ENCODE results near the gene ADRA2B. TPM values are rescaled to one million over a fixed set of nuclear protein-coding genes. Genes with fewer than 3 reads are reported as not detected.
"Not testable (repeated sequence)": the region's sequence is repeated elsewhere in the genome, so short reads cannot be mapped to it uniquely, and the experiment has no call there.

The ADRA2B gene
- total RNA-seq, 2 experiments from 2014 or later = 0.05 TPM; not detected in 1

GRCh38 chr2:96141624-96141967 lies 25.2 kb upstream of the ADRA2B start:
- H3K27ac Mint-ChIP-seq, H3K9me3 Mint-ChIP-seq, H3K4me3 Mint-ChIP-seq, DNase-seq, H3K27me3 Mint-ChIP-seq: not testable (repeated sequence)
- Mint-ChIP-seq H3K36me3 (ENCODE audit: low read depth) (peaks cover 13% of the 10 kb centered on the region), H3K4me1 (peaks cover 43% of the 10 kb centered on the region)
- ChIA-PET CTCF (interaction anchor here (0.7 to 13.4 kb wide), 5 partner anchors 34 to 179 kb away, joined by 3 to 323 read pairs (median 4); partner anchors contain the start of gene STARD7), POLR2A (interaction anchor here (3.2 to 7.5 kb wide), 4 partner anchors 17 to 67 kb away, joined by 27 to 91 read pairs (median 62); partner anchors contain the start of gene STARD7)

GRCh38 chr2:96140941-96141623 lies 24.7 kb upstream of the ADRA2B start:
- peaks cover 38% of the 10 kb centered on the region for H3K4me1 Mint-ChIP-seq
- no peak for DNase-seq
- H3K36me3 Mint-ChIP-seq (ENCODE audit: low read depth) = peaks cover 13% of the 10 kb centered on the region
- CTCF ChIA-PET = interaction anchor here (0.7 to 13.4 kb wide), 6 partner anchors 34 to 180 kb away, joined by 3 to 323 read pairs (median 4); partner anchors contain the start of gene STARD7
- H3K4me3 Mint-ChIP-seq = no peak overlapping the region
- H3K9me3 Mint-ChIP-seq = no peaks in the 10 kb centered on the region
- POLR2A ChIA-PET = interaction anchor here (0.6 to 6.1 kb wide), 3 partner anchors 33 to 225 kb away, joined by 3 to 35 read pairs (median 27); partner anchors contain the start of gene STARD7
- H3K27ac Mint-ChIP-seq = no peak overlapping the region
- H3K27me3 Mint-ChIP-seq = no peaks in the 10 kb centered on the region

GRCh38 chr2:96139181-96139758 lies 22.9 kb upstream of the ADRA2B start:
- no peak overlapping the region for H3K27ac Mint-ChIP-seq
- H3K4me1 Mint-ChIP-seq = peaks cover 27% of the 10 kb centered on the region
- no peak for DNase-seq
- no peaks in the 10 kb centered on the region for H3K27me3 Mint-ChIP-seq
- peaks cover 12% of the 10 kb centered on the region for H3K36me3 Mint-ChIP-seq (ENCODE audit: low read depth)
- CTCF ChIA-PET = interaction anchor here (0.6 to 13.4 kb wide), 22 partner anchors 9 to 377 kb away, joined by 3 to 323 read pairs (median 5); partner anchors contain the start of gene STARD7
- no peaks in the 10 kb centered on the region for H3K9me3 Mint-ChIP-seq
- no peak overlapping the region for H3K4me3 Mint-ChIP-seq
- POLR2A ChIA-PET = interaction anchor here (1.0 to 1.9 kb wide), 5 partner anchors 9 to 69 kb away, joined by 4 to 34 read pairs (median 5); partner anchors contain the start of gene STARD7

GRCh38 chr2:96138179-96139145 lies 22.1 kb upstream of the ADRA2B start, which contains the start of gene ASTL:
Gene ASTL (minus strand): TSS chr2:96138502. CDS start chr2:96138436, 66 bp downstream.
- DNase-seq = peak; percentile 72

GRCh38 chr2:96137321-96138178 lies 21.2 kb upstream of the ADRA2B start:
- peaks cover 11% of the 10 kb centered on the region for H3K4me1 Mint-ChIP-seq
- ChIA-PET POLR2A (interaction anchor here (0.8 to 1.4 kb wide), 6 partner anchors 10 to 126 kb away, joined by 3 to 6 read pairs (median 3); partner anchors contain the start of gene STARD7), CTCF (interaction anchor here (0.9 to 13.4 kb wide), 12 partner anchors 21 to 145 kb away, joined by 3 to 323 read pairs (median 7); no protein-coding TSS in a partner anchor)
- DNase-seq = no peak
- no peaks in the 10 kb centered on the region for H3K27me3 Mint-ChIP-seq
- H3K36me3 Mint-ChIP-seq (ENCODE audit: low read depth) = no peaks in the 10 kb centered on the region
- no peak overlapping the region for H3K4me3 Mint-ChIP-seq
- H3K27ac Mint-ChIP-seq = no peak overlapping the region
- H3K9me3 Mint-ChIP-seq = no peaks in the 10 kb centered on the region

More at GRCh38 chr2:96138179-96139145, 22.1 kb upstream of the ADRA2B start, which contains the start of gene ASTL:
- Mint-ChIP-seq H3K36me3 (ENCODE audit: low read depth) (peaks cover 4% of the 10 kb centered on the region), H3K27ac (no peak within 1 kb of the TSS), H3K27me3 (no peaks in the 10 kb centered on the region), H3K9me3 (no peaks in the 10 kb centered on the region), H3K4me3 (no peak within 1 kb of the TSS), H3K4me1 (peaks cover 19% of the 10 kb centered on the region)
- ChIA-PET CTCF (interaction anchor here (0.6 to 13.4 kb wide), 22 partner anchors 8 to 378 kb away, joined by 3 to 323 read pairs (median 5); partner anchors contain the start of gene STARD7), POLR2A (interaction anchor here (0.9 to 1.9 kb wide), 7 partner anchors 10 to 125 kb away, joined by 3 to 34 read pairs (median 4); partner anchors contain the start of gene STARD7)

GRCh38 chr2:96136129-96136720 lies 19.9 kb upstream of the ADRA2B start:
- Mint-ChIP-seq H3K9me3 (no peaks in the 10 kb centered on the region), H3K27ac (no peak overlapping the region), H3K4me1 (peaks cover 13% of the 10 kb centered on the region), H3K4me3 (no peak overlapping the region), H3K36me3 (ENCODE audit: low read depth) (no peaks in the 10 kb centered on the region), H3K27me3 (no peaks in the 10 kb centered on the region)
- DNase-seq = no peak
- CTCF ChIA-PET = interaction anchor here (0.8 to 13.4 kb wide), 8 partner anchors 19 to 143 kb away, joined by 3 to 323 read pairs (median 6); no protein-coding TSS in a partner anchor
- POLR2A ChIA-PET = interaction anchor here (0.8 to 1.4 kb wide), 2 partner anchors 11 to 38 kb away, joined by 4 to 6 read pairs; no protein-coding TSS in a partner anchor

- POLR2A ChIA-PET = interaction anchor here (1.1 kb wide), 1 partner anchor 39 kb away, joined by 3 read pairs; no protein-coding TSS in a partner anchor
- Mint-ChIP-seq H3K36me3 (ENCODE audit: low read depth) (no peaks in the 10 kb centered on the region), H3K4me3 (no peak overlapping the region)
Measured at GRCh38 chr2:96135621-96136020, 19.2 kb upstream of the ADRA2B start.

GRCh38 chr2:96135171-96135570 lies 18.8 kb upstream of the ADRA2B start:
- Mint-ChIP-seq H3K4me1 (peaks cover 23% of the 10 kb centered on the region), H3K27me3 (no peaks in the 10 kb centered on the region), H3K9me3 (no peaks in the 10 kb centered on the region), H3K36me3 (ENCODE audit: low read depth) (no peaks in the 10 kb centered on the region), H3K27ac (no peak overlapping the region), H3K4me3 (no peak overlapping the region)
- CTCF ChIA-PET = interaction anchor here (2.4 kb wide), 1 partner anchor 142 kb away, joined by 7 read pairs; no protein-coding TSS in a partner anchor
- POLR2A ChIA-PET = interaction anchor here (1.1 kb wide), 1 partner anchor 39 kb away, joined by 3 read pairs; no protein-coding TSS in a partner anchor
- DNase-seq = no peak

More at GRCh38 chr2:96135621-96136020, 19.2 kb upstream of the ADRA2B start:
- H3K27ac Mint-ChIP-seq = no peak overlapping the region
- H3K4me1 Mint-ChIP-seq = peaks cover 19% of the 10 kb centered on the region
- H3K9me3 Mint-ChIP-seq = no peaks in the 10 kb centered on the region
- CTCF ChIA-PET = interaction anchor here (2.4 to 13.4 kb wide), 2 partner anchors 40 to 143 kb away, joined by 7 to 323 read pairs; no protein-coding TSS in a partner anchor
- no peak for DNase-seq
- no peaks in the 10 kb centered on the region for H3K27me3 Mint-ChIP-seq

GRCh38 chr2:96134421-96134820 lies 18.1 kb upstream of the ADRA2B start:
- no peaks in the 10 kb centered on the region for H3K27me3 Mint-ChIP-seq
- ChIA-PET CTCF (interaction anchor here (1.3 kb wide), 1 partner anchor 40 kb away, joined by 6 read pairs; no protein-coding TSS in a partner anchor), POLR2A (interaction anchor here (1.1 to 1.3 kb wide), 2 partner anchors 40 kb away, joined by 3 to 4 read pairs; no protein-coding TSS in a partner anchor)
- no peak for DNase-seq
- H3K4me3 Mint-ChIP-seq = no peak overlapping the region
- peaks cover 23% of the 10 kb centered on the region for H3K4me1 Mint-ChIP-seq
- no peaks in the 10 kb centered on the region for H3K9me3 Mint-ChIP-seq
- no peaks in the 10 kb centered on the region for H3K36me3 Mint-ChIP-seq (ENCODE audit: low read depth)
- H3K27ac Mint-ChIP-seq = no peak overlapping the region

GRCh38 chr2:96131813-96132745 lies 15.7 kb upstream of the ADRA2B start:
- DNase-seq = no peak
- peak overlapping the region; percentile 33 for H3K27ac Mint-ChIP-seq
- no peaks in the 10 kb centered on the region for H3K27me3 Mint-ChIP-seq
- ChIA-PET CTCF (interaction anchor here (0.8 to 2.8 kb wide), 4 partner anchors 11 to 140 kb away, joined by 4 to 18 read pairs (median 6); partner anchors contain the start of gene ADRA2B), POLR2A (interaction anchor here (1.4 to 1.9 kb wide), 4 partner anchors 11 to 76 kb away, joined by 4 to 7 read pairs (median 4); partner anchors contain the start of genes DUSP2 and STARD7)
- H3K4me3 Mint-ChIP-seq = no peak overlapping the region
- no peaks in the 10 kb centered on the region for H3K36me3 Mint-ChIP-seq (ENCODE audit: low read depth)
- H3K9me3 Mint-ChIP-seq = no peaks in the 10 kb centered on the region
- peaks cover 26% of the 10 kb centered on the region for H3K4me1 Mint-ChIP-seq
